Suprapubic skin (tissue), 4 donors: ENCODE data around the gene C1orf21. TPM values are rescaled to one million over a fixed set of nuclear protein-coding genes. Genes with fewer than 3 reads are reported as not detected.

Experiments used
- DNase-seq, 2 donors: peaks; one replicate each; pipeline ENCODE4 v3.0.0-alpha.2; 2019; ENCODE audit warnings: low spot score in 2 of 2
- H3K27ac ChIP-seq: fragments of 200-600 bp; sonication (generic); one replicate; pipeline ENCODE4 v1.5.1; 2019
- H3K27me3 ChIP-seq: fragments of 200-600 bp; sonication (generic); one replicate; pipeline ENCODE4 v1.5.1; 2019
- H3K36me3 ChIP-seq: fragments of 200-600 bp; sonication (generic); one replicate; pipeline ENCODE4 v1.5.1; 2019
- H3K4me1 ChIP-seq: fragments of 200-600 bp; sonication (generic); one replicate; pipeline ENCODE4 v1.5.1; 2019
- H3K4me3 ChIP-seq: fragments of 200-600 bp; sonication (generic); one replicate; pipeline ENCODE4 v1.5.1; 2019; ENCODE audit warnings: mild to moderate bottlenecking
- H3K9me3 ChIP-seq: fragments of 200-600 bp; sonication (generic); one replicate; pipeline ENCODE4 v1.5.1; 2019
- CTCF ChIP-seq, 2 donors: fragments of 200-600 bp in 1 of 2; fragments of 450-650 bp in 1 of 2; sonication (generic) in 1 of 2; IDR thresholded peaks; one replicate each; pipeline ENCODE4 v1.5.1; 2016 to 2019; ENCODE audit warnings: antibody characterized with exemption in 2 of 2, mild to moderate bottlenecking in 1 of 2, moderate library complexity in 1 of 2
- EP300 ChIP-seq: sonication (generic); formaldehyde crosslinking; IDR thresholded peaks from one replicate; pipeline ENCODE4 v1.6.1; 2017; ENCODE audit warnings: antibody characterized with exemption
- POLR2A ChIP-seq, 2 donors: fragments of 450-650 bp; IDR thresholded peaks; one replicate each; pipeline ENCODE4 v1.6.1; 2017; ENCODE audit warnings: antibody characterized with exemption in 2 of 2, mild to moderate bottlenecking in 2 of 2, moderate library complexity in 2 of 2
- POLR2AphosphoS5 ChIP-seq, 3 donors: sonication (generic); formaldehyde crosslinking; IDR thresholded peaks; one replicate each; pipeline ENCODE4 v1.6.1; 2017; ENCODE audit warnings: antibody characterized with exemption in 3 of 3
- WGBS: methylation state at CpG from one replicate; pipeline ENCODE4 v1.1.5; 2018; 5-methylcytosine and 5-hydroxymethylcytosine counted together
- total RNA-seq, 4 donors: library from RNA; depleted of rRNA; stranded (reverse); fragments of >200 nt; gene quantifications; one replicate each; pipeline ENCODE4 v1.1.0, GENCODE V29; 2016

Gene C1orf21
- total RNA-seq, 4 donors from 2014 or later: 73.0 to 95.7 (median 79.2) TPM

GRCh38 chr1:184531296-184531695 is 144.5 kb downstream of the C1orf21 start:
- 50% methylated on average over 1 of the region's 1 CpG for WGBS
- DNase-seq: no peak
- Histone ChIP-seq H3K36me3 (no peaks in the 10 kb centered on the region), H3K27me3 (no peaks in the 10 kb centered on the region), H3K4me3 (no peak overlapping the region), H3K27ac (no peak overlapping the region), H3K4me1 (peaks cover 13% of the 10 kb centered on the region), H3K9me3 (no peaks in the 10 kb centered on the region)
- TF ChIP-seq POLR2A (IDR thresholded peaks at IDR 0.05) (no peak), POLR2AphosphoS5 (IDR thresholded peaks at IDR 0.05) (no peak), CTCF (IDR thresholded peaks at IDR 0.05) (no peak), EP300 (no peak)

- 69% methylated on average over 2 of the region's 2 CpGs for WGBS
- Histone ChIP-seq H3K9me3 (no peaks in the 10 kb centered on the region), H3K36me3 (no peaks in the 10 kb centered on the region), H3K4me1 (peaks cover 13% of the 10 kb centered on the region), H3K27me3 (no peaks in the 10 kb centered on the region), H3K27ac (no peak overlapping the region), H3K4me3 (no peak overlapping the region)
- no peak for TF ChIP-seq EP300
- DNase-seq: no peak
These were observed 145.4 kb downstream of the C1orf21 start for GRCh38 chr1:184532199-184532598.

GRCh38 chr1:184533049-184533448 is 146.2 kb downstream of the C1orf21 start:
- TF ChIP-seq EP300 (no peak), POLR2AphosphoS5 (IDR thresholded peaks at IDR 0.05) (no peak), CTCF (IDR thresholded peaks at IDR 0.05) (no peak), POLR2A (IDR thresholded peaks at IDR 0.05) (no peak)
- H3K36me3 ChIP-seq: no peaks in the 10 kb centered on the region
- no peaks in the 10 kb centered on the region for H3K27me3 ChIP-seq
- DNase-seq: no peak
- H3K4me3 ChIP-seq: no peak overlapping the region
- H3K27ac ChIP-seq: peak overlapping the region; percentile 19
- peaks cover 13% of the 10 kb centered on the region for H3K4me1 ChIP-seq
- 73% methylated on average over 2 of the region's 2 CpGs for WGBS
- H3K9me3 ChIP-seq: no peaks in the 10 kb centered on the region

GRCh38 chr1:184533915-184534314 is 147.1 kb downstream of the C1orf21 start:
- DNase-seq: no peak
- no peak for TF ChIP-seq CTCF (IDR thresholded peaks at IDR 0.05)
- no peak for TF ChIP-seq EP300
- no peak for TF ChIP-seq POLR2AphosphoS5 (IDR thresholded peaks at IDR 0.05)
- TF ChIP-seq POLR2A (IDR thresholded peaks at IDR 0.05): no peak
- WGBS: 69% methylated on average over 4 of the region's 4 CpGs
- Histone ChIP-seq H3K36me3 (no peaks in the 10 kb centered on the region), H3K4me3 (no peak overlapping the region), H3K4me1 (peaks cover 13% of the 10 kb centered on the region), H3K27me3 (no peaks in the 10 kb centered on the region), H3K27ac (peak overlapping the region; percentile 77), H3K9me3 (peaks cover 1% of the 10 kb centered on the region)

- no peak for DNase-seq
- Histone ChIP-seq H3K36me3 (no peaks in the 10 kb centered on the region), H3K9me3 (peaks cover 4% of the 10 kb centered on the region), H3K27ac (peak overlapping the region; percentile 77), H3K4me3 (no peak overlapping the region), H3K27me3 (no peaks in the 10 kb centered on the region), H3K4me1 (peaks cover 13% of the 10 kb centered on the region)
- no peak for TF ChIP-seq EP300
- no peak for TF ChIP-seq CTCF (IDR thresholded peaks at IDR 0.05)
- no peak for TF ChIP-seq POLR2A (IDR thresholded peaks at IDR 0.05)
- TF ChIP-seq POLR2AphosphoS5 (IDR thresholded peaks at IDR 0.05): no peak
- WGBS: 61% methylated on average over 7 of the region's 7 CpGs
These were observed 147.9 kb downstream of the C1orf21 start for GRCh38 chr1:184534690-184535089.
